RKO (cell line): ENCODE measurements around the gene SEMA7A.

Source experiments
- DNase-seq: peaks from one replicate; pipeline ENCODE4 v3.0.0-alpha.2; 2016; ENCODE audit warnings: low spot score

The SEMA7A gene

GRCh38 chr15:74430510-74430951, 3.2 kb downstream of the SEMA7A start:
- DNase-seq: no peak

GRCh38 chr15:74429781-74430400, 3.9 kb downstream of the SEMA7A start:
- no peak for DNase-seq

- no peak for DNase-seq
Observed at GRCh38 chr15:74428970-74429780, 4.6 kb downstream of the SEMA7A start.

GRCh38 chr15:74428442-74428787, 5.3 kb downstream of the SEMA7A start:
- no peak for DNase-seq

GRCh38 chr15:74427607-74428441, 5.9 kb downstream of the SEMA7A start:
- DNase-seq: no peak

- DNase-seq: no peak
Observed at GRCh38 chr15:74426404-74427281, 7.1 kb downstream of the SEMA7A start.

- no peak for DNase-seq
Observed at GRCh38 chr15:74425630-74426029, 8.1 kb downstream of the SEMA7A start.

- no peak for DNase-seq
Observed at GRCh38 chr15:74424901-74425528, 8.7 kb downstream of the SEMA7A start.

- DNase-seq: no peak
Observed at GRCh38 chr15:74423431-74424257, 10.1 kb downstream of the SEMA7A start.

- no peak for DNase-seq
Observed at GRCh38 chr15:74422652-74423430, 10.9 kb downstream of the SEMA7A start.

GRCh38 chr15:74422265-74422651, 11.5 kb downstream of the SEMA7A start:
- no peak for DNase-seq

- DNase-seq: no peak
Observed at GRCh38 chr15:74421302-74422245, 12.2 kb downstream of the SEMA7A start.

GRCh38 chr15:74420193-74420905, 13.4 kb downstream of the SEMA7A start:
- DNase-seq: no peak

- no peak for DNase-seq
Observed at GRCh38 chr15:74419432-74419831, 14.3 kb downstream of the SEMA7A start.

GRCh38 chr15:74418575-74419338, 15.0 kb downstream of the SEMA7A start:
- no peak for DNase-seq

- DNase-seq: no peak
Observed at GRCh38 chr15:74417670-74418069, 16.1 kb downstream of the SEMA7A start.

- DNase-seq: peak; percentile 93
Observed at GRCh38 chr15:74417225-74417624, 16.5 kb downstream of the SEMA7A start.
